Stimulated activated naive CD8-positive, alpha-beta T cell treated with anti-CD3 and anti-CD28 coated beads, Interleukin-15, amount 100 ng/mL, for 72 hours (primary cell): Measurements from ENCODE around the gene LSR.
"Not testable (repeated sequence)": the region's sequence is repeated elsewhere in the genome, so short reads cannot be mapped to it uniquely, and the experiment has no call there.

Experiments
- ATAC-seq: fragments of 150-1000 bp; cut with Tn5 transposase; 2 replicates; pipeline ENCODE4 v1.10.0; 2021; ENCODE audit warnings: mild to moderate bottlenecking, moderate library complexity
- DNase-seq, 2 donors: peaks; one replicate each; pipeline ENCODE4 v3.0.0; 2021 to 2022
- H3K27ac Mint-ChIP-seq, 2 donors: one replicate each; pipeline ENCODE4 v1.8.0; 2022; ENCODE audit warnings: mild to moderate bottlenecking in 2 of 2, mixed read lengths in 2 of 2, moderate library complexity in 2 of 2
- H3K27me3 Mint-ChIP-seq: one replicate; pipeline ENCODE4 v1.8.0; 2022; ENCODE audit warnings: mixed read lengths
- H3K4me1 Mint-ChIP-seq: one replicate; pipeline ENCODE4 v1.8.0; 2022; ENCODE audit warnings: mild to moderate bottlenecking, mixed read lengths
- H3K4me3 Mint-ChIP-seq, 2 donors: one replicate each; pipeline ENCODE4 v1.8.0; 2022; ENCODE audit warnings: mild to moderate bottlenecking in 2 of 2, mixed read lengths in 2 of 2, moderate library complexity in 1 of 2
- H3K9me3 Mint-ChIP-seq, 2 donors: one replicate each; pipeline ENCODE4 v1.8.0; 2022; ENCODE audit warnings: mixed read lengths in 2 of 2

The LSR gene

DNA sequence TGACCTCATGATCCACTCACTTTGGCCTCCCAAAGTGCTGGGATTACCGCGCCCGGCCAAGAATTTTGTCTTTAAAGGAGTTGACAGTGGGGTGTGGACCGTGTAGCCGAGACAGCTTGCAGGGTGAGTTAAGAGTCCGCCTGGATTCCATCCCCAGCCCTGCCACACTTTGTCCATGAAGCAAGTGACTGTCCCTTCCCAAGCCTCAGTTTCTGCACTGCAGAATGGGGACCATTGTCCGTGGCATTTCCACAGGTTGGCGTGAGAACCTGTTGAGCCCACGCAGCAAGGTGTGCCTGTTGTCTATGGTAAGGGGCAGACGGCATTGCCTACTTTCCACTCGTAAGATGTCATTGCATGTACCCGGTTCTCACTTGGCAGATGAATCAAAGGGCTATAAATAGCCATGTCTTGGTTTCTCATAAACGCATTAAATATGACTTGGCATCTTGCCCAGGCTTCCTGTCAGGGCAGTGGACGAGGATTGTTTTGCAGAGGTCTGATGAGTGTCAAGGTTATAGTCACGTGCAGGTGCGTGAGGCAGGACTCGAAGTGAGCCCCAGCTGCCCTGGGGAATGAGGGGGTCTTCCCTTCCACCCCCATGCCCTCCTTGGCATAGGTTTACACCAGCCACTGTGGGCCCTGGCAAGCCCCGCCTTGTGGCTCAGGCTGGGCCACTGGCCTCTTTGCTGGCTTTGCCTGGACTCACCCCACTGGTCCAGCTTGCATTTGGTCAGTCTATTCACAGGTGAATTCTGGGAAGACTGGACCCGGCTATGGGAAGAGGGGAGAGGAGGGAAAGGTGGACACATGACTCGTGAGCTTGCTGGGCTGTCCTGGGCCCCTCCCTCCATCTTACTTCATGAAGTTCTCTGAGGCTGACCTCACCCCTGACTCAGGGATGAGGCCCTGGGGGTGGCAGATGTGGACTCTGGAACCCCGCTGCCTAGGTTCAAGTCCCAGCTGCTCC is 34.9 kb upstream of the LSR start:
- H3K4me3 Mint-ChIP-seq, result peak overlapping the region; percentile 51 to 53
- peak; percentile 82 for ATAC-seq
- peaks cover 79% of the 10 kb centered on the region for H3K4me1 Mint-ChIP-seq

DNA sequence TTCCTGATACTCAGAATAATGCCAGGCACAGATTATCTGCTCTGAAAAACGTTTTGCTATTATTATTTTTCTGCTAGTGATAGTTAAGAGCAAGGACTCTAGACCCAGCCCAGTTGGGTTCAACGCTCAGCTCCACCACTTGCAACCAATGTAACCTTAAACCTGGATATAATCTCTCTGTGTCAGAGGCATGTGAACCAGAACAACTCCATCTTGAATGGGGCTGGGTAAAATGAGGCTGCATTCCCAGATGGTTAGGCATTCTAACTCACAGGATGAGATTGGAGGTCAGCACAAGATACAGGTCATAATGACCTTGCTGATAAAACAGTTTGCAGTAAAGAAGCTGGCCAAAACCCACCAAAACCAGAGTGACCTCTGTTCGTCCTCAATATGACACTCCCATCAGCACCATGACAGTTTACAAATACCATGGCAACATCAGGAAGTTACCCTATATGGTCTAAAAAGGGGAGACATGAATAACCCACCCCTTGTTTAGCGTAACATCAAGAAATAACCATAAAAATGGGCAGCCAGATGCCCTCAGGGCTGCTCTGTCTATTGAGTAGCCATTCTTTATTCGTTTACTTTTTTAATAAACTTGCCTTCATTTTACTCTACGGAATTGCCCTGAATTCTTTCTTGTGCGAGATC is 33.9 kb upstream of the LSR start:
- peaks cover 6 to 8% of the 10 kb centered on the region in 2 donors for H3K9me3 Mint-ChIP-seq
- no peaks in the 10 kb centered on the region for H3K27me3 Mint-ChIP-seq
- DNase-seq, result no peak
- peaks cover 72% of the 10 kb centered on the region for H3K4me1 Mint-ChIP-seq
- ATAC-seq, result no peak
- no peak overlapping the region for H3K4me3 Mint-ChIP-seq
- peak overlapping the region; percentile 19 to 56 for H3K27ac Mint-ChIP-seq

More for the DNA sequence above, 34.9 kb upstream of the LSR start:
- H3K27ac Mint-ChIP-seq, result peak overlapping the region; percentile 98 to 100
- no peaks in the 10 kb centered on the region for H3K9me3 Mint-ChIP-seq
- no peaks in the 10 kb centered on the region for H3K27me3 Mint-ChIP-seq
- peak; percentile 81 to 88 for DNase-seq

DNA sequence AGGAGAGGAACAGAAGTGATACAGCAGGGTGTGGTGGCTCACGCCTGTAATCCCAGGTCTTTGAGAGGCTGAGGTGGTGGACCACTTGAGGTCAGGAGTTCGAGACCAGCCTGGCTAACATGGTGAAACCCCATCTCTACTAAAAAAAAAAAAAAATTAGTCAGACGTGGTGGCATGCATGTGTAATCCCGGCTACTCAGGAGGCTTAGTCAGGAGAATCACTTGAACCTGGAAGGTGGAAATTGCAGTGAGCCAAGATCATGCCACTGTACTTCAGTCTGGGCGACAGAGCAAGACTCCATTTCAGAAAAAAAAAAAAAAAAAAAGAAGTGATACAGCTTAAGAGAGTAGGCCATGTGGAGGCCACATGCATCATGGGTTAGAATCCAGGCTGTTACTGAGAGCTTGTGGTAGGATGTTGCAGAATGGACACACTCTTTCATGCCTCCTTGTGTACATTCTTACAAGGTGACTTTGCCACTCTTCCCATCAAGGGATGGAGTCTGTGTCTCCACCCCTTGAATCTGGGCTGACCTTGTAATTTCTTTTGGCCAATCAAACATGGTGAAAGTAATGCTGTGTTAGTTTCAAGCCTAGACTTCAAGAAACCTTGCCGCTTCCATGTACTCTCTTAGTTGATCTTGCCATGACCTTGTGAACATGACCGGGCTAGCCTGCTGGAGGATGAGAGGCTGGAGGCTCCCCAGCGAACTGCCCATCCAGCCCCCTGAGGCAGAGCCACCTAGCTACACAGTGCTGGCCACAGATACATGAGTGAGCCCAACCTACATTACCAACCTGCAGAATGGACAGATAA is 32.6 kb upstream of the LSR start:
- Mint-ChIP-seq H3K4me1 (peaks cover 60% of the 10 kb centered on the region), H3K27ac (peak overlapping the region in 1 of 2 donors; percentile 28), H3K4me3 (no peak overlapping the region), H3K9me3 (peaks cover 6 to 8% of the 10 kb centered on the region in 2 donors), H3K27me3 (no peaks in the 10 kb centered on the region)
- ATAC-seq (no peak), DNase-seq (no peak)

DNA sequence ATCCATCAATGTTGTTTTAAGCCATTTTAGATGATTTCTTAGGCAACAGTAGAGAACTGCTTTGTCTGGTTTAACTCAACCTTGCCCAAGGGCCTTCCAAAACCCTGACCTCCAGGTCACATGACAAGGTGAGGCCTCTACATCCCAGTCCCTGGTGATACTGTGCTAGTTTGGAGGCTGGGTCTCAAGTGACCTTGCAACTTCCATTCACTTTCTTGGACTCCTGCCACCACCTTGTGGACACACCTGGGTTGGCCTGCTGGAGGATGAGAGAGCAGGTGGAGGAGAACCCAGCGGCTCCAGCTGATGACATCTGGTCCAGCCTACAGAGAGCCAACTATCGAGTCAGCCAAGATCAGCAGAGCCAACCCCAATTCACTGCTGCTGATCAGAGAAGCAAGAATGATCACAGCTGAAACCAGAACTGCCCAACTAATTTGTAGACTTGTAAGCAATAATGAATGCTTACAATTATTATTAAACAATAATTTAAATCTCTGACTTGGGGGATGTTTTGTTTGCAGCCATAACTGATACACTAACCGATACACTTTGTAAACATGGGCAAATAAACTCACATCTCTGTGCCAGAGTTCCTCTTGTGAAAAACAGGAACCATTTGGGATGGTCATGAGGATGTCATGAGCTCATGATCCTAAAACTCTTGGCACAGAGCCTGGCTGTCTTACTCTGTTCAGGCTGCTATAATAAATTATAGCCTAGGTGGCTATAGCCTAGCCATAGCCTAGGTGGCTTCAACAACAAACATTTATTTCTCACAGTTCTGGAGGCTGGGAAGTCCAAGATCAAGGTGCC is 31.8 kb upstream of the LSR start:
- peak; percentile 43 to 68 for DNase-seq
- Mint-ChIP-seq H3K4me1 (peaks cover 52% of the 10 kb centered on the region), H3K4me3 (no peak overlapping the region), H3K9me3 (peaks cover 6 to 8% of the 10 kb centered on the region in 2 donors), H3K27ac (peak overlapping the region in 1 of 2 donors; percentile 72), H3K27me3 (no peaks in the 10 kb centered on the region)
- peak; percentile 47 for ATAC-seq

DNA sequence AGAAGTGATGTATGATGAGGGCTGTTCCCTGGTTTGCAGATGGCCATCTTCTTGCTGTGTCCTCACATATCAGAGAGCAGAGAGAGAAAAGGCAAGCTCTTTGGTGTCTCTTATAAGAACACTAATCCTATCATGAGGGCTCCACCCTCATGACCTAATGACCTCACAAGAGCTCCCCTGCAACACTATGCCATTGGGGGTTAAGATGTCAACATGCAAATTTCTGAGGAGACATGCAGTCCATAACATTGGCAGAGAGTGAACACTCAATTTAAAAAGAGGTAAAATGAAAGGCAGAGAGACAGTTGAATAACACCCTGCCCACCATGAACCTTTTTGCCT is 31.2 kb upstream of the LSR start:
- DNase-seq (no peak), ATAC-seq (no peak)
- H3K27me3 Mint-ChIP-seq, result no peaks in the 10 kb centered on the region
- peaks cover 47% of the 10 kb centered on the region for H3K4me1 Mint-ChIP-seq
- H3K27ac Mint-ChIP-seq, result no peak overlapping the region
- peaks cover 6 to 8% of the 10 kb centered on the region in 2 donors for H3K9me3 Mint-ChIP-seq
- no peak overlapping the region for H3K4me3 Mint-ChIP-seq

DNA sequence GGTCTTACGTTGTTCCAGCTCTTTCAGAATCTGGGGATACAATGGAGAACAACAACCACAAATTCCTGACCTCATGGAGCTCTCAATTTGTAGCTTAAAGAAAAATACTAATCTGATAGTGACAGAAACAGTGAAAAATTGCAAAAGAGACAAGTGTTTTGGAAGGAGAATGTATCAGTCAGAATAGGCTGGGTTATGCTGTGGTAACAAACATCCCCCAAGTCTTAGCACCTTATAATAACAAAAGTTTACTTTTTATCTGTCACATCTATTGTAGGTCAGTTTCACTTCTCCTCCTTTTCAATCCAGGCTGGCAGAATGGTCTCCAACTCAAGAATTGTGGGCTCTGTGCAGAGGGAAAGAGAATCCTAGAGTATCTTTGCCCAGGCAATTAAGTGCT is 29.8 kb upstream of the LSR start:
- DNase-seq, result no peak
- H3K27me3 Mint-ChIP-seq, result no peaks in the 10 kb centered on the region
- ATAC-seq, result no peak
- H3K4me3 Mint-ChIP-seq, result no peak overlapping the region
- peaks cover 6 to 15% of the 10 kb centered on the region in 2 donors for H3K9me3 Mint-ChIP-seq
- H3K4me1 Mint-ChIP-seq, result peaks cover 47% of the 10 kb centered on the region
- H3K27ac Mint-ChIP-seq, result no peak overlapping the region

DNA sequence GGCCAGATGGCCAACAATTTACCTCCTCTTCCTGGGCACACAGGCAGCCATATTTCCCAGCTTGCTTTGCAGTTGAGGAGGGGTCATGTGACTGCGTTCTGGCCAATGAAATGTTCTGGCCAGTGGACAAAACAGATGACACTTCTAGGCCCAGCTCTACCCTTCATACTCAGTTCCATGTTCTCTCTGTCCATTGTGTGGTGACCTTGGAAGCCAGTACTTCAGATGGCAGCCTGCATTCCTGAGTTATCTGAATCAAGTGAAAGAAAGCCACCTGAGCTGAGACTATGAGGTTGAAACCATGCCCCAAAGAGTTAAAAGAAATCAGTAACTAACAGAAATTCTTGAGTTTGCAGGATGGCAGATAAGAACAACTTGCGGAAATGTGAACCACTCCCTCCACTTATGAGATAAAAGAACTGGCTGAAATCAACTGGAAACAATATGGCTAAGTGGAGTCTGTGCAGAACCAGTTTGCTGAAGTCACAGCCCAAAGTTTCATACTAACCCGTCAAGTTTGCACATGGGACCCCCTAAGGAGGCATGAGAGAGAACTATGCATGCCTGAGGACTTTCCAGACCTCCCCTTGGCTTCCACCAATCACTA is 28.4 kb upstream of the LSR start:
- Mint-ChIP-seq H3K4me1 (peaks cover 45% of the 10 kb centered on the region), H3K27me3 (no peaks in the 10 kb centered on the region), H3K9me3 (peaks cover 6 to 15% of the 10 kb centered on the region in 2 donors), H3K27ac (no peak overlapping the region), H3K4me3 (no peak overlapping the region)
- ATAC-seq, result no peak
- DNase-seq, result no peak

DNA sequence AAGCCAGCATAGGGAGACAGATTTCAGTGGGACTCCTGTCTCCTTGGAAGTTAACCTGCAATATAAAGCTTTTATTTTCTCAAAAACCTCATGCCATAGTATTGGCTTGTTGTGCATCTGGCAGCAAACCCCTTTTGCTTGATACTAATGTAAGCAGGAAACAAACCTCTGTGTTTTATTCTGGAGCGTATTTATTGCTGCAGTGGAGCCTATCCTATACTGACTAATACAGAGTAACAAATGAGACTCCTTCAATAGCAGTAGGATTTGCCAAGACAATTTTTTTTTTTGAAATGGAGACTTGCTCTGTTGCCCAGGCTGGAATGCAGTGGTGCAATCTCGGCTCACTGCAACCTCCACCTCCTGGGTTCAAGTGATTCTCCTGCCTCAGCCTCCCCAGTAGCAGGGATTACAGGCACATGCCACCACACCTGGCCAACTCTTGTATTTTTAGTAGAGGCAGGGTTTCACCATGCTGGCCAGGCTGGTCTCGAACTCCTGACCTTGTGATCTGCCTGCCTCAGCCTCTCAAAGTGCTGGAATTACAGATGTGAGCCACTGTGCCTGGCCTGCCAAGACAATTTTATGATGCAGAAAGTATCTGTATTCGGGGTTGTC is 27.7 kb upstream of the LSR start:
- not testable (repeated sequence) for H3K27ac Mint-ChIP-seq, DNase-seq, H3K27me3 Mint-ChIP-seq, H3K4me3 Mint-ChIP-seq, ATAC-seq
- peaks cover 45% of the 10 kb centered on the region for H3K4me1 Mint-ChIP-seq
- peaks cover 6 to 15% of the 10 kb centered on the region in 2 donors for H3K9me3 Mint-ChIP-seq

DNA sequence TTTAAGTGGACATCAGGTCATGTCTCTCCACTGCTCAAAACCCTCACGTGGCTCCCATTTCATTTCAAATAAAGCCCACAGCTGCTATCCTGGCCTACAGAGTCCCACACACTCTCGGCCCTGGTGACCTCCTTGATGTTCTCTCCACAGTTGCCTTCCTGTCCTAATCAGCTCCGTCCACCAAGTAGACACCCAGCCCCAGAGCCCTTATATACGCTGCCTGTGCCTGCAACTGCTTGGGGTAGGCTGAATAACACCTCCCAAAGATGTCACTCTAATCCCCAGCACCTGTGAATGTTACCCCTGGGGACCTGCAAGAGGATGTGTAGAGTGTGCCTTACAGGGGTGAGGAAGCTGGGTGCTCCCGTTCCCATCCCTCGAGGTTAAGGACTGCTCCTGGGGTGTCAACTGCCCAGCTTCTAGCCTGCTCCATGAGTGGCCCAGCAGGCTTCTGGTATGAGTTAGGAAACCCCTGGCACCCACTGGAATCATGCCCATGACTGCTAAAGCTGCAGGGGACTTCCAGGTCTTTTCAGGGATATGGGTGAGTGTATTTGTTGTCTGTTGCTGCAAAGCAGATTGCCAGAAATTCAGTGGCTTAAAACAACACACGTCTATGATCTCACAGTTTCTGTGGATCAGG is 26.3 kb upstream of the LSR start:
- H3K27ac Mint-ChIP-seq, result no peak overlapping the region

DNA sequence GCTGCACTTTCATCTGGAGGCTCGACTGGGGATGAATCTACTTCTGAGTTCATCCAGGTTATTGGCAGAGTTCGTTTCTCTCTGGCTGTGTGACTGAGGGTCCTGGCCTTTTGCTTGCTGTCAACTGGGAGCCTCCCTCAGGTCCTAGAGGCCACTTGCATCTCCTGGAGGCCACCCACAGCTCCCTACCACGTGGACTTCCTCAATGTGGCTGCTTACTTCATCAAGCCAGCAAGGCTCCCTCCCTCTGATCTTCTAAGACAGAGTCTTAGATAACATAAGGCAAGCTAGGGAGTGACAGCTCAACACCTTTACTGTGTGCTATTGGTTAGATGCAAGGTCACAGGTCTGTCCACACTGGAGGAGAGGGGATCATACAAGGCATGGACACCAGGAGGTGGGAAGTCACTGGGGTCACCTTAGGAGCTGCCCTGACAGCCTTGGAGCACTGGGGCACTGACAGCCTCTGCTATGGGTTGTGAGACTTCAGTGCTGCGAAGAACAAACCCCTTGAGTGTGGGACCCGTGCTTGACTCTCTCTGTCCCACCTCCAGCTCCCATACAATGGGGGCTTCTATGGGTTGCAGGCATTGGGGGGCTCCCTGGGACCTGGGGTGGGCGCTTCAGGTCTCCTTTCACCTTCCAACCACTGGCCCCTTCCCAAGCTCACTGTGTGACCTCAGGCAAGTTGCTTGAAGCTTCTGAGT is 25.6 kb upstream of the LSR start:
- peaks cover 34% of the 10 kb centered on the region for H3K4me1 Mint-ChIP-seq
- no peak overlapping the region for H3K4me3 Mint-ChIP-seq
- ATAC-seq (no peak), DNase-seq (no peak)
- no peaks in the 10 kb centered on the region for H3K27me3 Mint-ChIP-seq
- no peak overlapping the region for H3K27ac Mint-ChIP-seq
- peaks cover 6 to 15% of the 10 kb centered on the region in 2 donors for H3K9me3 Mint-ChIP-seq

More for the DNA sequence above, 26.3 kb upstream of the LSR start:
- Mint-ChIP-seq H3K27me3 (no peaks in the 10 kb centered on the region), H3K9me3 (peaks cover 6 to 15% of the 10 kb centered on the region in 2 donors), H3K4me1 (peaks cover 34% of the 10 kb centered on the region), H3K4me3 (no peak overlapping the region)
- ATAC-seq (no peak), DNase-seq (no peak)

DNA sequence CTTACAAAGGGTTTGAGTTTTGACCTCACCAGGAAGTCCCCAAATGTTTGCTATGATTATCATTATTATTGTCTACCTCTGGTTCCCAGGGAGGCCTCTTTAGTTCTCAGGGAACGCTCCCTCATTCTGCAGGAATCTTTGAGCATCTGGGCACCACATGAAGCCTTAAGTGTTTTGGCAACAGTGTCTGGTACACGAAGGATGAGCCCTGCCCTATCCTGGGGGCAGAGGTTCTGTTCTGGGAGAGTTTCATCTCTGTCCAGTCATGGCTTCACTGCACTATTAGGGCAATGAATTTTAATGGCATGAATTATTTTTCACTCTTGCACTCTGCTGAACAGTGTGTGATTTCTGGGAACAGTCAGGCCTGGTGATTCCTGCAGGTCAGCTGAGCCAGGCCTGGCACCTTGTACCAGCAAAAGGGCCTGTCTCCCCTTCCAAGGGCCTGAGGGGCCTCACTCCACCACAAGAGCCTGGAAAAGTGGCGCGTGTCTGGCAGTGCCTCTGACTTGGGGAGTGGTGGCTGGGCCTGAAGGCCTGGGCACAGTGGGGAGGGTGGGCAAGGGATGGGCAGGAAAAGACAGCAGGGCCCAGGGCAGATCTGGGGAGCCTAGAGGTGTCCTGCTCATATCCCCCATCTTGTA is 24.8 kb upstream of the LSR start:
- no peak overlapping the region for H3K27ac Mint-ChIP-seq

DNA sequence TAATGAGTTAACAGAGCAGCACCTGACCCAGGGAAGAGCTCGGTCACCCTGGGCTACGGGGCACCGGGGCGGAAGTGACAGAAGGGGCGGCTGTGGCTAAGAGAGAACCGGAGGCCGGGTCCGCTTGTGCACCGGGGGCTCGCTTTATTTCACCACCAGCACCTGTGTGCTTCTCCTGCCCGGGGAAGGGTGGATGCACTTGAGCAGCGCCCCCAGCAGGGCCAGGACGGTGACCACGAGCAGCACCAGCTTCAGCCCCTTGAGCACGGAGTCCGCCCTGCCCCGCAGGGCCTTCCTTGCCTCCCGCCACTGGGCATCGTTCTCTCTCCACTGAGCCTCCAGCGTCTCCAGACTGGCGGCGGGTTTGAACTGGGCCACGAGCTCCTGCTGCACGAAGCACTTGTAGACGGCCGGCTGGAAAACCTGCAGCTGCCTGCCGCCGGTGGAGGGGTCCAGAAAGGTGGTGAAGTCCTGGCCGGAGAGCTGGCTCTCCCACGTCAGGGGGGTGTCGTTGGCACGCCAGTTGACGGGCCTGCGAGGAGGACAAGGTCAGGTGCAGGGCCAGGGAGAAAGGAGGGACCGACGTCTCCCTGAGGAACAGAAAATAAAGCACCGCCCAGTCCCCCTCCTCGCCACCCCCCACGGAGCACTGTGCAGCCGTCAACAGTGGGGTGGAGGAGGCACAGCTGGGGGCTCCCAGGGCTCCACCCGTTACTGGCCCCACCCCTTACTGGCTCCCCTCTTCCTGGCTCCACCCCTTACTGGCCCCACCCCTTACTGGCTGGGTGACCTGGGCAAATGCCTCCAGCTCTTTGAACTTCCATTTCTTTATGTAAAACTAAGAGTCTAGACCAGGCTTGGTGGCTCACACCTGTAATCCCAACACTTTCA is 23.9 kb upstream of the LSR start:
- Mint-ChIP-seq H3K27ac (no peak overlapping the region), H3K27me3 (no peaks in the 10 kb centered on the region), H3K9me3 (peaks cover 0 to 7% of the 10 kb centered on the region in 2 donors), H3K4me1 (peaks cover 34% of the 10 kb centered on the region), H3K4me3 (no peak overlapping the region)
- DNase-seq (no peak), ATAC-seq (no peak)

More for the DNA sequence above, 24.8 kb upstream of the LSR start:
- no peak for ATAC-seq
- H3K27me3 Mint-ChIP-seq, result no peaks in the 10 kb centered on the region
- H3K4me3 Mint-ChIP-seq, result no peak overlapping the region
- H3K9me3 Mint-ChIP-seq, result peaks cover 6 to 15% of the 10 kb centered on the region in 2 donors
- H3K4me1 Mint-ChIP-seq, result peaks cover 34% of the 10 kb centered on the region
- no peak for DNase-seq
